Measurements from ENCODE around the gene KREMEN1.

Gene KREMEN1

GRCh38 chr22:29152954-29153719, 80.3 kb downstream of the KREMEN1 start:
- no peak for DNase-seq

- peak; percentile 89 to 93 for DNase-seq
Measured at GRCh38 chr22:29154364-29155048, 81.7 kb downstream of the KREMEN1 start.

GRCh38 chr22:29155966-29156365, 83.1 kb downstream of the KREMEN1 start:
- no peak for DNase-seq

GRCh38 chr22:29156507-29156906, 83.7 kb downstream of the KREMEN1 start:
- DNase-seq, result no peak

GRCh38 chr22:29157759-29158535, 85.1 kb downstream of the KREMEN1 start:
- DNase-seq, result no peak

- DNase-seq, result no peak
Measured at GRCh38 chr22:29158546-29158945, 85.7 kb downstream of the KREMEN1 start.

GRCh38 chr22:29163808-29164207, 91.0 kb downstream of the KREMEN1 start:
- no peak for DNase-seq

- no peak for DNase-seq
Measured at GRCh38 chr22:29165321-29166060, 92.7 kb downstream of the KREMEN1 start.

- DNase-seq, result no peak
Measured at GRCh38 chr22:29166180-29166579, 93.3 kb downstream of the KREMEN1 start.

GRCh38 chr22:29167032-29167911, 94.4 kb downstream of the KREMEN1 start:
- peak; percentile 78 to 80 for DNase-seq

GRCh38 chr22:29171721-29172120, 98.9 kb downstream of the KREMEN1 start:
- DNase-seq, result no peak

- DNase-seq, result no peak
Measured at GRCh38 chr22:29172216-29172615, 99.4 kb downstream of the KREMEN1 start.

GRCh38 chr22:29175312-29175835, 102.5 kb downstream of the KREMEN1 start:
- no peak for DNase-seq

- DNase-seq, result no peak
Measured at GRCh38 chr22:29183971-29184848, 111.4 kb downstream of the KREMEN1 start.

GRCh38 chr22:29184849-29185490, 112.1 kb downstream of the KREMEN1 start:
- no peak for DNase-seq

- no peak for DNase-seq
Measured at GRCh38 chr22:29186302-29186701, 113.5 kb downstream of the KREMEN1 start.

GRCh38 chr22:29187831-29188230, 115.0 kb downstream of the KREMEN1 start:
- no peak for DNase-seq

- no peak for DNase-seq
Measured at GRCh38 chr22:29190051-29190450, 117.2 kb downstream of the KREMEN1 start.

GRCh38 chr22:29190918-29191317, 118.1 kb downstream of the KREMEN1 start:
- no peak for DNase-seq

GRCh38 chr22:29193021-29193420, 120.2 kb downstream of the KREMEN1 start:
- DNase-seq, result no peak

Measured in activated T-cell treated with anti-CD3 and anti-CD28 coated beads, Interleukin-2, amount 50 U/mL, for 48 hours (primary cell).